ENCODE measurements around the gene PRDM15. TPM values are rescaled to one million over a fixed set of nuclear protein-coding genes. Genes with fewer than 3 reads are reported as not detected.

PRDM15 gene
- total and polyA plus RNA-seq, 9 donors = 3.8 to 6.8 (median 5.5) TPM

DNA sequence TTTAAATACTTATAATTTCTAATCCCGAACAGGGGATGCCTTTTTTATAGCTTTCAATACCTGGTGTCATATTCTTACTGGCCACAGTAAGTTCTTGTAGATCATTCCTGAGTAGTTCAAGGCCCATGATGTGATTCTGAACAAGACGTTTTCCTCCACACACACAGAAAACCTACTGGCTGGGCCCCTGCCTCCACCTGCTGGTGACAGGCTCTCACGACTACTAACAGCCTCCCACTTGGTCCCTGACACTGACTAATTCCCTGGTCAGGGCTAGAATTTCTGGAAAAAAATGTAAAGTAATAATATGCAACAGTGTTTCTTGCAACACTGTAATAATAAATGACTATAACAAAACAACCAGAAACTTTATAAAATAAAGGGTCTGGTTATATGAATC is 61.9 kb downstream of the PRDM15 start:
- Histone ChIP-seq H3K27ac (ENCODE audit: low read length) (no peak overlapping the region), H3K4me3 (ENCODE audit: low read length) (no peak overlapping the region), H3K4me1 (ENCODE audit: control insufficient read depth, insufficient read depth, low read length) (peaks cover 2% of the 10 kb centered on the region), H3K27me3 (ENCODE audit: control insufficient read depth, insufficient read depth, low read length) (no peaks in the 10 kb centered on the region), H3K9me3 (replicated peaks; ENCODE audit: control insufficient read depth, low read depth, low read length) (no peaks in the 10 kb centered on the region), H3K36me3 (ENCODE audit: control insufficient read depth, insufficient read depth, low read length) (peaks cover 37% of the 10 kb centered on the region)
- DNase-seq = peak; percentile 78
- 0% methylated on average over 1 of the region's 3 CpGs for WGBS (ENCODE audit: insufficient coverage)

DNA sequence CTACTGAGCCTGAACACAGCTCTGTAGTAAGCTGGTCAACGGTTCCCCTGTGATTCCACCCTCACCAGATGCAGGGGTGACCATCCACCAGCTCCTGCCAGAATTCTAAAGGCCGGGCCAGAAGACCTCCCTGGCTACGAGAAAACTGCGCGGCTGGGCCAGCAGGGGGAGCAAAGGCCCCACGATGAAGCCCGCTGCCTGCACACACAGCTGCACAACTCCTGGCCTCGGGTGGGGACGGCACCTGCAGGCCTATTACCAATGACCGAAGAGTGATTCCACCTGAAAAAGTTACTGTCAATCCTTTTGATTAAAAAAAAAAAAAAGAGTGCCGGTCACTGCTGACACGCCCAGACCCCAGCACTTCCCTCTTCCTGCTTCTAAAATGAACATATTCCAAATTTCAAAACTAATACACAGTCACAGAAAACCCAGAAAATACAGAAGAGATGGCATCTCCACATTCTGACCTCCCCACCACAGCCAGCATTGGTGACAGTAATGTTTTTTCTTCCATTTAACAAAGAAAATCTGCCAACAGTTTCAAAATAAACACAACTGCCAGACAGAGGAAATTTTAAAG is 62.5 kb downstream of the PRDM15 start:
- H3K36me3 ChIP-seq (ENCODE audit: control insufficient read depth, insufficient read depth, low read length) = peaks cover 36% of the 10 kb centered on the region
- H3K27ac ChIP-seq (ENCODE audit: low read length) = no peak overlapping the region
- no peaks in the 10 kb centered on the region for H3K9me3 ChIP-seq (replicated peaks; ENCODE audit: control insufficient read depth, low read depth, low read length)
- H3K27me3 ChIP-seq (ENCODE audit: control insufficient read depth, insufficient read depth, low read length) = no peaks in the 10 kb centered on the region
- peaks cover 2% of the 10 kb centered on the region for H3K4me1 ChIP-seq (ENCODE audit: control insufficient read depth, insufficient read depth, low read length)
- WGBS (ENCODE audit: insufficient coverage) = 4% methylated on average over 10 of the region's 12 CpGs
- peak; percentile 69 for DNase-seq
- no peak overlapping the region for H3K4me3 ChIP-seq (ENCODE audit: low read length)

DNA sequence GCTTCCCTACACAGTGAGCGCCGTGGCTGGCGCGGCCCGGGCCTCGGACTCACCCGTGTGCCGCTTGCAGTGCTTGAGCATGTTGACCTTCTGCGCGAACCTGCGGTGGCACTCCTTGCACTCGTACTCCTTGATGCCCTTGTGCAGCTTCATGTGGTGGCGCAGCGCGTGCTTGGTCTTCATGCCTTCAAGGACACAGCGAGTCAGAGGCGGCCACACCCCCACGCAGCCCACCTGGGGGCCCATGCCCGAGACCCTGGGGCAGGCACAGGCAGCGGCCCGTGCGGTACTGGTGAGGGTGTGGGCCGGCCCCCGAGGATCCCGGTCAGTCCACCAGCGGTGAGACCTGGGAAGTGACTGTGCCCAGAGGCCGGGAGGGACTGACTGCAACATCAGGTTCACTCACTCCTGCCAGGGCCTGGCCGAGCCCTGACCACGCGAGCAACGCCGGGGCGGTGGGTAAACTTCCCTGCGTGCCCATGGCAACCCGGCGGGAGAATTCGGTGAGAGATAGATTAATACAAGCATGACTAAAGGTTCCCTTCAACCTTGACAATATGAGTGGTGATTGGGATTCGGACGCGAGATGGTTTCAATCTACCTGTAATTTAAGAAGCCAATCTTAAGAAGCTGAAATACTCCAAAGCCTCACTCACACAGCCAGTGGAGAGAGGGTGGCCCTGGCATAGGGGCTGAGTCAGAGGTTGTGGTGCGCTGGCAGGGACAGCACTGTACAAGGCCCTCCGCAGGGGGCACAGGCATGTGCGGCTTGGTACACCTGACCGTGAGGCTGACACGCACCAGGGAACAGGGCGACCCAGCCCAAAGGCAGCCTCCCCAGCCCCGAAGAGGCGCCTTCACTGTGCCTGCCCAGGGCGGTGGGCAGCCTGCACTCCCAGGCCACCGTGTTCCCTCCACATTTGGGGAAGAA is 63.2 kb downstream of the PRDM15 start:
- H3K36me3 ChIP-seq (ENCODE audit: control insufficient read depth, insufficient read depth, low read length) = peaks cover 36% of the 10 kb centered on the region
- WGBS (ENCODE audit: insufficient coverage) = 90% methylated on average over 33 of the region's 50 CpGs
- DNase-seq = no peak
- no peak overlapping the region for H3K27ac ChIP-seq (ENCODE audit: low read length)
- H3K4me1 ChIP-seq (ENCODE audit: control insufficient read depth, insufficient read depth, low read length) = peaks cover 2% of the 10 kb centered on the region
- no peaks in the 10 kb centered on the region for H3K27me3 ChIP-seq (ENCODE audit: control insufficient read depth, insufficient read depth, low read length)
- no peak overlapping the region for H3K4me3 ChIP-seq (ENCODE audit: low read length)
- no peaks in the 10 kb centered on the region for H3K9me3 ChIP-seq (replicated peaks; ENCODE audit: control insufficient read depth, low read depth, low read length)

DNA sequence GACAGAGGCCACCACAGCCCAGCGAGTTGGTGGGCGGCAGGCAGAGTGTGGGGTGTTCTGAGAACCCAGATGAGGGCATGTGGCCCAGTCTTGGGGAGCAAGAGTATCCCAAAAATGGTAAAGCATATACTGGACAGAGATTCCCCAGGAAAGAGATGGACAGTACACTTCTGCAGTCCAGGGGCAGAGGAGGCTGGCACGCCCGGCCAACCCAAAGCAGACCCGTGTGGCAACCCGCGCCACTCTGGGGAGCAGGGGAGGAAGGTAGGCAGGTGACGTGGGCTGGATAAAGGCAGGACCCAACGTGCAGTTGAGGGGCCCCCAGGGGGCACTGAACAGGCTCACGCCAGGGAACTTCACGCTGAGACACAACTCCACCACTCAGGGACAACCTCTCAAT is 65.9 kb downstream of the PRDM15 start:
- Histone ChIP-seq H3K4me1 (ENCODE audit: control insufficient read depth, insufficient read depth, low read length) (peaks cover 2% of the 10 kb centered on the region), H3K36me3 (ENCODE audit: control insufficient read depth, insufficient read depth, low read length) (peaks cover 36% of the 10 kb centered on the region), H3K27me3 (ENCODE audit: control insufficient read depth, insufficient read depth, low read length) (no peaks in the 10 kb centered on the region), H3K9me3 (replicated peaks; ENCODE audit: control insufficient read depth, low read depth, low read length) (no peaks in the 10 kb centered on the region), H3K27ac (ENCODE audit: low read length) (no peak overlapping the region), H3K4me3 (ENCODE audit: low read length) (no peak overlapping the region)
- DNase-seq = no peak
- WGBS (ENCODE audit: insufficient coverage) = 70% methylated on average over 6 of the region's 11 CpGs

DNA sequence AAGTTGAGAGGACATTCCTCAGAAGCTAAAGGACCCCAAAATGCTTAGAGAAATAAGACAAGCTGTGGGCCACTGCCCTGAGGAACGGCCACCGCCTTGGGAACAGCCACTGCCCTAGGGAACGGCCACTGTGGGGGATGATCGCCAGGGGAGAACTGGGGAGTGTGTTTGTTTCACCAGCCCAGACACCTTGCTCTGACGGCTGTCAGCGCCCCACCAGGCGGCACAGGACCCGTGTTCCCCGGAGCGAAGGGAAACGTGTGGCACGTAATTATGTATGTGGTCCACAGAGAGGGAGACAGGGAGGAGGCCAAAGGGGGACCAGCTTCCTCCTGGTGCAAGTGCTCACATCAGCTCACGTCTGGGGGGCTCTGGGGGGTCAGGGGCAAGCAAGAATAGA is 66.5 kb downstream of the PRDM15 start:
- no peak overlapping the region for H3K27ac ChIP-seq (ENCODE audit: low read length)
- WGBS (ENCODE audit: insufficient coverage) = 90% methylated on average over 13 of the region's 13 CpGs
- H3K36me3 ChIP-seq (ENCODE audit: control insufficient read depth, insufficient read depth, low read length) = peaks cover 36% of the 10 kb centered on the region
- no peaks in the 10 kb centered on the region for H3K27me3 ChIP-seq (ENCODE audit: control insufficient read depth, insufficient read depth, low read length)
- H3K4me1 ChIP-seq (ENCODE audit: control insufficient read depth, insufficient read depth, low read length) = peaks cover 2% of the 10 kb centered on the region
- no peak overlapping the region for H3K4me3 ChIP-seq (ENCODE audit: low read length)
- H3K9me3 ChIP-seq (replicated peaks; ENCODE audit: control insufficient read depth, low read depth, low read length) = no peaks in the 10 kb centered on the region
- DNase-seq = no peak

DNA sequence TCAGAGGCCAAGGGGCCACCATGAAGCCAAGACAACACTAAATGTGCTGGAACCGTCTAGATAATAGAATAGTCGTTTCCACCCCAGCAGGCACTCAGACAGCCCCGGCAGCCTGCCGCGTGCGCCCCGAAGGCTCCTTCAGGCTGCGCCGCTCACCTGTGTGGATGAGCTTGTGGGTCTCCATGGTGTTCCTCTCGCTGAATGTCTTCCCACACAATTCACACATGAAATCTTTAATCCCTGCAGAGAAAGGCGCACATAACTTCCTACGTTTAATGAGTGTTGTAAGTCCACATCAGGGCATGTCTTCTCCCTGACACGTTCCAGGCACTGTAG is 68.6 kb downstream of the PRDM15 start:
- WGBS (ENCODE audit: insufficient coverage) = 96% methylated on average over 12 of the region's 13 CpGs
- Histone ChIP-seq H3K4me3 (ENCODE audit: low read length) (no peak overlapping the region), H3K9me3 (replicated peaks; ENCODE audit: control insufficient read depth, low read depth, low read length) (no peaks in the 10 kb centered on the region), H3K27me3 (ENCODE audit: control insufficient read depth, insufficient read depth, low read length) (no peaks in the 10 kb centered on the region), H3K4me1 (ENCODE audit: control insufficient read depth, insufficient read depth, low read length) (no peaks in the 10 kb centered on the region), H3K36me3 (ENCODE audit: control insufficient read depth, insufficient read depth, low read length) (peaks cover 31% of the 10 kb centered on the region), H3K27ac (ENCODE audit: low read length) (no peak overlapping the region)
- no peak for DNase-seq

DNA sequence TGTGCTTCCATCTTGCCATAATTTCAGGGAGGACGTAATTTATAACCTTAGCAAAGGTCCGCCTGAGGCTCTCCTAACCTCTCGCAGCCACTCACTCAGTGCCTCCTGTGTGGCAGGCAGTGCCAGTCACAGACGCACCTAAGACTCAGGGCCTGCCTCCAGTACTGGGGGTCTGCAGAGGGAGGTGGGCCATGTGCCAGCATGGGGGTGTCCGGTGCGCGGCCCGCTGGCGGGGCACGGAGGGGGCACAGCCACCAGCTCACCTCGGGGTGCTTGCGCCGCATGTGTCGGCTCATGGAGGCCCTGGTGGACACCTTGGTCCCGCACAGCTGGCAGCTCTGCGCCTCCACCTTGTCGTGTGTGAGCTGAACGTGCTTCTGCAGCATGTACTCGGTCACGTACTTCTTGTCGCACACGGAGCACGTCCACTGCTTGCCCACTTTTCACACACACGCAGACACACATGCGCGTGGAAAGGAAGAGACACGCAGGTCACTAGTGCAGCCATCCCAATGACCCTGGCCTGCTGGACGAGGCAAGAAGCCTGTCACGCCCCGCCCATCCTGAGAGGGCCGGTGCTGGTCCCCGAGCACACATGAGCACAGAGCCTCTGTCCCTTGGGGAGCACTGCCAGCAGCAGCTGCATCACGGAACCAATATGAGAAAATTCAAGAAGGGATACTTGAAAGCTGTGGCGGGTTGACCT is 69.1 kb downstream of the PRDM15 start:
- Histone ChIP-seq H3K27me3 (ENCODE audit: control insufficient read depth, insufficient read depth, low read length) (no peaks in the 10 kb centered on the region), H3K4me1 (ENCODE audit: control insufficient read depth, insufficient read depth, low read length) (no peaks in the 10 kb centered on the region), H3K36me3 (ENCODE audit: control insufficient read depth, insufficient read depth, low read length) (peaks cover 28% of the 10 kb centered on the region), H3K4me3 (ENCODE audit: low read length) (no peak overlapping the region), H3K27ac (ENCODE audit: low read length) (no peak overlapping the region), H3K9me3 (replicated peaks; ENCODE audit: control insufficient read depth, low read depth, low read length) (no peaks in the 10 kb centered on the region)
- DNase-seq = no peak
- 95% methylated on average over 33 of the region's 34 CpGs for WGBS (ENCODE audit: insufficient coverage)

DNA sequence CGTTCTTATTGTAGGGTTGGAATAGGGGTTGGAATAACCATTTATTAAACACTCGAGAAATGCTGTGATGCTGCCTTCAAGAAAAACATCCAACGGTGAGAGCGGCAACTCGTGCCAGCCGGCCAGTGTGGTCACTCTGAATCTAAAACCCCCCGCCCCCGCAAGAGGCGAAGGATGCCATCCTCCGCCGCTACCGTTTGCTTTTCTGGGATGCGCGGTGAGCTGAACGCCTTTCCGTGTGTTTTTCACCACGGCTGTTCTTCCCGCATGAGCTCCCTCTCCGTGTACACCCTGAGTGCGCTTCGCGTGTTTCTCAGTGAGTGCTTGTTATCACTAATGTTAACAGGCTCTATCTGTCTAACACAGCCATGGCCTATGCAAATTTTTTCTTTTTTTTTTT is 70.3 kb downstream of the PRDM15 start:
- 96% methylated on average over 20 of the region's 22 CpGs for WGBS (ENCODE audit: insufficient coverage)
- Histone ChIP-seq H3K27me3 (ENCODE audit: control insufficient read depth, insufficient read depth, low read length) (no peaks in the 10 kb centered on the region), H3K36me3 (ENCODE audit: control insufficient read depth, insufficient read depth, low read length) (peaks cover 26% of the 10 kb centered on the region), H3K4me1 (ENCODE audit: control insufficient read depth, insufficient read depth, low read length) (no peaks in the 10 kb centered on the region), H3K9me3 (replicated peaks; ENCODE audit: control insufficient read depth, low read depth, low read length) (no peaks in the 10 kb centered on the region), H3K27ac (ENCODE audit: low read length) (no peak overlapping the region), H3K4me3 (ENCODE audit: low read length) (no peak overlapping the region)
- no peak for DNase-seq

DNA sequence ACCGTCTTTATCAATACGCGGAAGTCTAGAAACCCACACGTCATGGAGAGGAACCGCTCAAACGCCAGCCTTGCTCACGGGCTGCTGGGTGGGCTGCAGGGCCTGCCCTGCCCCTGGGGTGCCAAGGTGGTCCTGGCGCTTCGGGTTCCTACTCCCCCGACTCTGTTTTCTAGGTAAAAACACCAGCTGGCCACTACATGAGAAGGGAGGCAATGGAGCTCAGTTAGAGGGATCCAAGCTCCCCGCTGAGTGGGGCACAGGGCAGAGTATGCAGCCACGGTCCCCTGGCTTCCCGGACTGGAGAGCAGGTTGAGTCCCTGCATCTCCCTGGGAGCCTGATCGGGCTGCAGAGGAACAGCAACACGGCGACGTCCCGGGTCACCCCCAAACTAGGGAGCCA is 71.0 kb downstream of the PRDM15 start:
- Histone ChIP-seq H3K9me3 (replicated peaks; ENCODE audit: control insufficient read depth, low read depth, low read length) (no peaks in the 10 kb centered on the region), H3K36me3 (ENCODE audit: control insufficient read depth, insufficient read depth, low read length) (peaks cover 21% of the 10 kb centered on the region), H3K27me3 (ENCODE audit: control insufficient read depth, insufficient read depth, low read length) (no peaks in the 10 kb centered on the region), H3K4me3 (ENCODE audit: low read length) (no peak overlapping the region), H3K27ac (ENCODE audit: low read length) (no peak overlapping the region), H3K4me1 (ENCODE audit: control insufficient read depth, insufficient read depth, low read length) (peaks cover 5% of the 10 kb centered on the region)
- 91% methylated on average over 13 of the region's 18 CpGs for WGBS (ENCODE audit: insufficient coverage)
- DNase-seq = no peak

DNA sequence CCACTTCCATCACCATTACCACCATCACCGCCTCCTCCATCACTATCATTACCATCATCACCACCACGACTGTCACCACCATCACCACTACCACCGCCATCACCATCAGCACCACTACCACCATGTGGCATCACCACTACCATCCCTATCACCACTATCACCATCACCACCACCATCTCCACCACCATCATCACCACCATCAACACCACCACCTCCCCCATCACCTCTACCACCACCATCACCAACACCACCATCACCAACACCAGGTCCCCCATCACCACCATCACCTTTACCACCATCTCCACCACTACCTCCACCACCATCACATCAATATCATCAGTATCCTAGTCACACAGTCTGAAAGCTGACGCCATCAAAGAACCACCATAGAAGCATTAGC is 72.4 kb downstream of the PRDM15 start:
- WGBS (ENCODE audit: insufficient coverage) = 98% methylated on average over 3 of the region's 4 CpGs
- DNase-seq = no peak
- H3K36me3 ChIP-seq (ENCODE audit: control insufficient read depth, insufficient read depth, low read length) = peaks cover 21% of the 10 kb centered on the region
- H3K9me3 ChIP-seq (replicated peaks; ENCODE audit: control insufficient read depth, low read depth, low read length) = no peaks in the 10 kb centered on the region
- no peak overlapping the region for H3K4me3 ChIP-seq (ENCODE audit: low read length)
- H3K4me1 ChIP-seq (ENCODE audit: control insufficient read depth, insufficient read depth, low read length) = peaks cover 12% of the 10 kb centered on the region
- H3K27me3 ChIP-seq (ENCODE audit: control insufficient read depth, insufficient read depth, low read length) = no peaks in the 10 kb centered on the region
- no peak overlapping the region for H3K27ac ChIP-seq (ENCODE audit: low read length)

All from muscle of leg (tissue), 11 donors.